HG02943 (cell line): ENCODE measurements around the gene CTRB2.
"Not testable (repeated sequence)": the region's sequence is repeated elsewhere in the genome, so short reads cannot be mapped to it uniquely, and the experiment has no call there.

Experiments used
- ATAC-seq: cut with Tn5 transposase; IDR thresholded peaks from one replicate; pipeline ENCODE4 v1.9.1; 2021; ENCODE audit warnings: mild to moderate bottlenecking, low read depth, moderate library complexity; ENCODE audit not compliant: unreplicated experiment

CTRB2 gene

GRCh38 chr16:75242436-75243078 is 35.6 kb upstream of the CTRB2 start:
- ATAC-seq: not testable (repeated sequence)

- ATAC-seq: no peak
Measured at GRCh38 chr16:75241955-75242354, 35.0 kb upstream of the CTRB2 start.

GRCh38 chr16:75241412-75241811 is 34.5 kb upstream of the CTRB2 start:
- ATAC-seq: no peak

GRCh38 chr16:75240633-75241032 is 33.7 kb upstream of the CTRB2 start:
- ATAC-seq: not testable (repeated sequence)

GRCh38 chr16:75239542-75240122 is 32.7 kb upstream of the CTRB2 start:
- ATAC-seq: no peak

- ATAC-seq: no peak
Measured at GRCh38 chr16:75238853-75239541, 32.0 kb upstream of the CTRB2 start.

GRCh38 chr16:75238132-75238852 is 31.3 kb upstream of the CTRB2 start:
- ATAC-seq: no peak

GRCh38 chr16:75237398-75238131 is 30.6 kb upstream of the CTRB2 start:
- ATAC-seq: no peak

GRCh38 chr16:75236736-75237397 is 29.9 kb upstream of the CTRB2 start:
- no peak for ATAC-seq

GRCh38 chr16:75236232-75236631 is 29.3 kb upstream of the CTRB2 start:
- ATAC-seq: no peak

GRCh38 chr16:75235721-75236193 is 28.8 kb upstream of the CTRB2 start:
- no peak for ATAC-seq

GRCh38 chr16:75234856-75235696 is 28.1 kb upstream of the CTRB2 start:
- ATAC-seq: no peak

- no peak for ATAC-seq
Measured at GRCh38 chr16:75233611-75233938, 26.6 kb upstream of the CTRB2 start.

GRCh38 chr16:75231570-75231969 is 24.6 kb upstream of the CTRB2 start:
- no peak for ATAC-seq

- ATAC-seq: no peak
Measured at GRCh38 chr16:75230471-75231110, 23.6 kb upstream of the CTRB2 start.

- ATAC-seq: no peak
Measured at GRCh38 chr16:75229172-75230031, 22.4 kb upstream of the CTRB2 start.

- ATAC-seq: no peak
Measured at GRCh38 chr16:75228143-75228976, 21.4 kb upstream of the CTRB2 start.
